Activated CD8-positive, alpha-beta memory T cell treated with anti-CD3 and anti-CD28 coated beads, Interleukin-2, amount 50 U/mL, for 24 hours (primary cell): Measurements from ENCODE around the gene DDX31.

Experiments
- DNase-seq: peaks from one replicate; pipeline ENCODE4 v3.0.0-alpha.2; 2020; ENCODE audit errors: extremely low read depth

Gene DDX31

DNA sequence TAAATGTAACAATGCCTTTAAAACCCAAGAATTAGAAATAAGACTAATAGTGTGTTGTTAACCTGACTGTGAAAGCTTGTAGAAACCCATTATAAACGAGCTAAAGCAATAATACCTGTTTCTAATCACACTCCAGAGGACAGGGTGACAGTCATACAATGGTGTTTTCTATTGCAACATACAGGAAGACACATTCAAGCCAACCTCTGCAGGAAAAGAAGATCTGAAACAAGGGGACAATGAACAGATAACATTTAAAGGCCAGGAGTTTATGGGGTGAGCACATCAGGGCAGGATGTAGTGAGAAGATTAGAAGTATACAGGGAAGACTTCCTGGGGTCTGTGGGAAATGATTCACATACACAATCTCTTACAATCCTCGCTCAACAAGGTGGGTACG lies 73.6 kb downstream of the DDX31 start:
- DNase-seq, result no peak

GRCh38 chr9:132595319-132595718 lies 74.5 kb downstream of the DDX31 start:
- no peak for DNase-seq

- DNase-seq, result no peak
Observed at GRCh38 chr9:132594412-132594811, 75.4 kb downstream of the DDX31 start.

GRCh38 chr9:132592451-132592850 lies 77.3 kb downstream of the DDX31 start:
- DNase-seq, result no peak

DNA sequence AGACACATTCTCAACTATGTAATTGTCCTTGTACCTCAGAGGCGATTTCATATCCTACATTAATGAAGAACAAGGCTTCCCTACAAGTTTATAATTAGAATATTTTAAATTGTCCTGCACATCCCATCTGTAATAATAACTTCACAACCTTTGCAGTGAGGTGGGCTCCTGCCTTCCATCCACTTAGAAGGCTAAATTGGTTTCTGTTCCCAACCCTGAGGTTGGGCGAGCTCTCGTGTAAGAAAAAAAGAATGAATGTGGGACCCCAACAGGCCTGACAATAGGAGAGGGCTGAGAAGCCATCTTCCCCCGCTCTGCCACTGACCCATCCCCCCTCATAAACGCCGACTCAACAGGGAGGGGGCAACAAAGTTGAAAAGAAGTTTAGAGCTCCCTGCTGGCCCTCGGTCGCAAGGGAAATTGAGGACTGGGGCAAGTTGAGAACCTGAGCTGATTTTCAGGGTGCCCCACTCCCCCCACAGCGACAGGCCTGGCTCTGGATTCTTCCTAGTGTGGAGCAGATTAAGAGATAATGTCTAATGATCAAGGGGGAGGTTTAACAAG lies 78.0 kb downstream of the DDX31 start:
- DNase-seq, result no peak

- no peak for DNase-seq
Observed at GRCh38 chr9:132591244-132591643, 78.5 kb downstream of the DDX31 start.

GRCh38 chr9:132590318-132591182 lies 79.2 kb downstream of the DDX31 start:
- no peak for DNase-seq

- no peak for DNase-seq
Observed at GRCh38 chr9:132590037-132590317, 79.8 kb downstream of the DDX31 start.

GRCh38 chr9:132589148-132590036 lies 80.4 kb downstream of the DDX31 start:
- DNase-seq, result no peak

- no peak for DNase-seq
Observed at GRCh38 chr9:132588501-132589147, 81.2 kb downstream of the DDX31 start.

DNA sequence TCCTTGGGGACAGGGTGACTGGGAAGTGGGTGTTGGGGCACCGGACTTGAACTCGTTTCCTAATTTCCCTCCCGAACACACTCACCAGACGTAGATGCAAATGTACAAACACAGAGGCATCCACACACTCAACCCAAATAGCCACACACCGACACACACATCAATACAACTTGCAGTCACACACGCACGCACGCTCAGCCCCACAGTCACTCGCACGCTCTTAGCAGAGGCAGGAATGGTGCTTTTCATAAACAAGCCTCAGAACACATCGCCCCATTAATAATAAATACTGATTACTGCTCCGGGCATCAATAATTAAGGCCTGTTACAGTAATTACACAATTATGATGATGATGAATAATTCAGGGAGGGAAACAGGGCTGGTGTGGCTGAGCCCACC lies 81.7 kb downstream of the DDX31 start:
- DNase-seq, result no peak

- DNase-seq, result no peak
Observed at GRCh38 chr9:132587592-132587955, 82.2 kb downstream of the DDX31 start.

GRCh38 chr9:132586830-132587591 lies 82.8 kb downstream of the DDX31 start:
- DNase-seq, result no peak

- DNase-seq, result no peak
Observed at GRCh38 chr9:132585954-132586829, 83.6 kb downstream of the DDX31 start.

DNA sequence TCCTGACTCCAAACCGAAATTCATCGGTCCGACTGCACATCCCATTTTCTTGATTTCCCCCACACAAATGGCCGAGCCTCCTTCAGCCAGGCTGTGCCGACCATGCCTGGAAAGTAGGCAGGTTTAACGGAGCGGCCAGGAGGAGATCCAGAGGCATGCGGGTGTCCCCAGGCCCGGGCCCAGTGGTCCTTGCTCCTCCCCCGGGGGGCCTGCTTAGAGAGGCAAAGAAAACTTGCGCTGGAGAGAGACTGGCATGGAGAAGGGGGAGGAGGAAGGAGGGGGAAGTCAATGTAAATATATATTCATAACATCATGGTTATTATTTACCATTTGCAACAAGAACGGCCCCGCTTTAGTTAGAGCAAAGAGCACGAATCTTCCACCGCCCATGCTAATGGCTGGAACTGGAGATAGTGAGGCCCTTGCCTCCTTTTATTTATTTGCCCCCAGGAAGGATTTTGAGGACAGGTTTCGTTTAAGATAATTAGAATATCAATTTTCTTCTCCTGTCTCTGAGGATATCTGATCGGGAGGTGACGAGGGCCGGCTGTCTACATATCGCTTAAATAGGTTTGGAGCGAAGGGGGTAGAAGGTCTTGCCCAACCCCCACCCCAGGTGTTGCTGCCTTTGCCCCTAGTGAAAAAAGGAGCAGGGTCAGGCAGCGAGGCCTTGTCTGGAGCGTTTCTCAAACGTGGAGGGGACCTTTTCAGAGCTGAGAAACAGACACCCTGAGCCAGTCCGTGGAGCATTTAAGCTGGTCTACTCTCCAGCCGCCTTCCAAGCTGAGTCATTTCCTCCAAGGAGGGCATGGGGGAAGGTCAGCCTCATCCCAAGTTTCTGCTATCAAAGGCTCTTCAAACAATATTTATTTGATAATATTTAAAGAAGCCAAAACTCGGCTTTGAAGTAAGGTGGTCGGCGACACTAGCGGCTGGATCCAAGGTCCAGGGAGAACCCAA lies 84.9 kb downstream of the DDX31 start:
- DNase-seq, result no peak

DNA sequence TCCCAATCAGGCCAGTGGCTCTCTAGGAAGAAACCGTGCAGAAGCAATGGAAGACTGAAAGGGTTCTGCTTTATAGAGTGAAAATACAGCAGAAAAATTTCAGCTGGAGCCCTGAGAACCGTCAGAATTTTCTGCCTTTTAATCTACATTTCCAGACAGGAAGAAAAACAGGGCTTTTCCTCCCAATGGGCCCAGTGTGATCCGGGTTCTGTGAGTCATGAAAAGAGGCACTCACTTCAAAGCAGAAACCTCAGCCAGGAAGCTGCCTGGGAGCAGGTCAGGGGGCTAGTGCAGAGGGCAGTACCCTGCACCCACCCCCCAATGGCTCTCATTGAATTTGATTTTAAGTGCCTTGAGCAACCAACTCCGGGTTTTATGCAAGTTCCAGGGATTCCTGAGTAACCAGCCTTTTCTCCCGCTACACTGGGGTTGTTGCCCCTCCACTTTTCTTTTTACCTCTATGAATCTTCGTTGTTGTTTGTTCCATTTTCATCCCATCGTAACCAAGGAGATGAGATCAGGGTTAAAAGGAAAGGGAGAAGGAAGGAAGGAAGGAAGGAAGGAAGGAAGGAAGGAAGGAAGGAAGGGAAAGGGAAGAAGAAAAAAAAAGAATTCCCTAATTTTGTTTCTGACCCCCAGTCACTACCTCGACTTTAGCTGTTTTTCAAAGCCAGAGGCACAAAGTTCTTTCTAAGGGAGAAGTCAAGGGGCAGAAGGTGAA lies 86.0 kb downstream of the DDX31 start:
- no peak for DNase-seq

DNA sequence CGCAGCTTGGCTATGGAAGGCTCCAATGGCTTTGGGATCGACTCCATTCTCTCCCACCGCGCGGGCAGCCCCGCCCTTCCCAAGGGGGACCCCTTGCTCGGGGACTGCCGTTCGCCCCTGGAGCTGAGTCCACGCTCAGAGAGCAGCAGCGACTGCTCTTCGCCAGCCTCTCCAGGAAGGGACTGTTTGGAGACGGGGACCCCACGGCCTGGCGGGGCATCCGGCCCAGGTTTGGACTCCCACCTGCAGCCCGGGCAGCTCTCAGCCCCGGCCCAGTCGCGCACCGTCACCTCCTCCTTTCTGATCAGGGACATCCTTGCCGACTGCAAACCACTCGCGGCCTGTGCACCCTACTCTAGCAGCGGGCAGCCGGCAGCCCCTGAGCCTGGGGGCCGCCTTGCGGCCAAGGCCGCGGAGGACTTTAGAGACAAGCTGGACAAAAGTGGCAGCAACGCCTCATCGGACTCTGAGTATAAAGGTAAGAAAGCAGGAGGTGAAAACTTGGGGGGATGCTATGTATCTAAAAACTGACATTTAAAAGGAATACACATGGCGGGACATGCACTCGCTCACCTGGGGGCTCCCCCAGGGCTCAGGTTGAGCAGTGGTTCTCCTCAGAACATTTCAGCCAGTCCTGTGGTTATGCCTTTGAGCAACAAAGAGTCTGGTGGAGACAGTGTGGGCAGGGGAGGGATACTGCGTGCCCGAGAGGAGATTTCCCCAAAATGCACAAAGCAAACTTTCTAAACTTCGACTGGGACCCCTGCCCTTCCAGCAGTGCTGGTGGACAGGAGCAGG lies 86.8 kb downstream of the DDX31 start:
- DNase-seq, result no peak

DNA sequence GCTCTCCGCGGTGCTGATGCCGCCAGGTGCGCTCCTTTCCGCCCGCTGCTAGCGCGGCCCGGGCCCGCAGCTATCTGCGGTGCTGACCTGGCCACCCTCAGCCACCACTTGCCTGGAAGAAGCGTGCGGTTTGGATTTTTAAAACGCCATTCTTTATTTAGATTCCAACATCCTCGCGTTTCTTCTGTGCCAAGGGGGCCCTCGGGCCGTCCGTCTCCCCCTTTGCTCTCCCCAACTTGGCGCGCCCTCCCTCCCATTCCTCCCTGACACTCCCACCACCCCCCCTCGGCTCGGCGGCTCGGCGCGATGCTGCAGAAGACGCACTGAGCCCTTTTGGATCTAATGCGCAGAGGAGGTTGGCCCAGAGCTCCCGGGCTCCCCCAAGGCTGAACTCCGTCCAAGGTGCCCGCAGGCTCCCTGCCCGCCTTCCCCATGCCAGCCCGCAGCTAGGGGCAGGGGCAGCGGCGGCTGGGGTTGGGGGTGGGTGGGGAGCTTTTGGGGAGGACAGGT lies 87.5 kb downstream of the DDX31 start, which contains the start of gene BARHL1:
BARHL1 (plus strand) TSS at position 331 of the 510 bp plus-strand sequence. CDS start 192 bp downstream, outside the sequence.
- DNase-seq, result no peak
